Neural cell (in vitro differentiated cells): Measurements from ENCODE around the gene OBSCN.

Experiments used
- CTCF ChIP-seq: fragments of 450-650 bp; IDR thresholded peaks from 2 replicates; pipeline ENCODE4 v1.5.1; 2014; ENCODE audit warnings: antibody characterized with exemption, mild to moderate bottlenecking, moderate library complexity; ENCODE audit not compliant: poor library complexity, severe bottlenecking
- EP300 ChIP-seq: fragments of 450-650 bp; conservative IDR thresholded peaks from 2 replicates; pipeline ENCODE4 v1.6.1; 2014; ENCODE audit warnings: antibody characterized with exemption, mild to moderate bottlenecking, moderate library complexity; ENCODE audit not compliant: poor library complexity, severe bottlenecking
- EZH2 ChIP-seq: fragments of 200-600, 300-800 bp; shearing (Covaris generic), sonication (generic); IDR thresholded peaks from 2 replicates; pipeline ENCODE4 v1.6.1; 2014; ENCODE audit warnings: antibody characterized with exemption, low read length, borderline replicate concordance, mild to moderate bottlenecking; ENCODE audit not compliant: insufficient read depth, poor library complexity, severe bottlenecking
- MXI1 ChIP-seq: fragments of 450-650 bp; conservative IDR thresholded peaks from 2 replicates; pipeline ENCODE4 v1.6.1; 2014; ENCODE audit warnings: antibody characterized with exemption, mild to moderate bottlenecking; ENCODE audit not compliant: poor library complexity, severe bottlenecking
- POLR2AphosphoS5 ChIP-seq: IDR thresholded peaks from 2 replicates; pipeline ENCODE4 v1.6.1; 2012
- RAD21 ChIP-seq: fragments of 450-650 bp; conservative IDR thresholded peaks from 2 replicates; pipeline ENCODE4 v1.6.1; 2014; ENCODE audit warnings: antibody characterized with exemption, mild to moderate bottlenecking, moderate library complexity
- REST ChIP-seq: IDR thresholded peaks from 2 replicates; pipeline ENCODE4 v1.6.1; 2012; ENCODE audit warnings: borderline replicate concordance
- SMC3 ChIP-seq: fragments of 450-650 bp; conservative IDR thresholded peaks from 2 replicates; pipeline ENCODE4 v1.6.1; 2014; ENCODE audit warnings: antibody characterized with exemption, mild to moderate bottlenecking, moderate library complexity; ENCODE audit not compliant: poor library complexity

- TF ChIP-seq CTCF (no peak), POLR2AphosphoS5 (no peak), MXI1 (no peak), EP300 (no peak), REST (no peak), EZH2 (no peak), SMC3 (no peak), RAD21 (no peak)
Observed at GRCh38 chr1:228392111-228392936, 184.5 kb downstream of the OBSCN start.
